H1 (cell line): Measurements from ENCODE around the gene ARV1. TPM values are rescaled to one million over a fixed set of nuclear protein-coding genes. Genes with fewer than 3 reads are reported as not detected.

Experiments
- CTCF ChIA-PET: fragments of 300-600 bp; sonication (Branson Sonifier 250); formaldehyde crosslinking; loops from one replicate; lab custom pipeline; 2021; ENCODE audit not compliant: partially characterized antibody; lab: Charles Lee
- POLR2A ChIA-PET: fragments of 300-600 bp; sonication (Branson Sonifier 250); formaldehyde crosslinking; loops from one replicate; lab custom pipeline; 2021; ENCODE audit warnings: inconsistent platforms; ENCODE audit not compliant: partially characterized antibody; lab: Charles Lee
- DNase-seq, 2 experiments: peaks; one replicate each; pipeline versions ENCODE4 v3.0.0 to v3.0.0-alpha.2; 2010 to 2022; ENCODE audit warnings: low spot score in 2 of 2, low read depth in 1 of 2, mixed read lengths in 1 of 2
- FAIRE-seq: peaks from 2 replicates; lab custom pipeline; 2011; peaks lifted over from hg19 to GRCh38; lab: Jason Lieb, UNC
- H2AFZ ChIP-seq: 2 replicates; pipeline ENCODE4 v1.8.1; 2012; ENCODE audit warnings: low read length, inconsistent platforms
- H2AK5ac ChIP-seq: 2 replicates; pipeline ENCODE4 v1.6.1; 2013; ENCODE audit warnings: low read depth, low read length
- H2BK120ac ChIP-seq: replicated peaks from 2 replicates; pipeline ENCODE3; 2013; ENCODE audit warnings: low read depth, low read length, inconsistent platforms
- H2BK12ac ChIP-seq: 2 replicates; pipeline ENCODE4 v1.6.1; 2013; ENCODE audit warnings: low read depth, low read length
- H2BK15ac ChIP-seq: 2 replicates; pipeline ENCODE4 v1.6.1; 2013; ENCODE audit warnings: low read length
- H2BK20ac ChIP-seq: 2 replicates; pipeline ENCODE4 v1.6.1; 2013; ENCODE audit warnings: low read length
- H2BK5ac ChIP-seq: 2 replicates; pipeline ENCODE4 v1.6.1; 2013; ENCODE audit warnings: low read depth, low read length
- H3K14ac ChIP-seq: 2 replicates; pipeline ENCODE4 v1.6.1; 2013; ENCODE audit warnings: inconsistent platforms; ENCODE audit not compliant: insufficient read length
- H3K18ac ChIP-seq: 2 replicates; pipeline ENCODE4 v1.6.1; 2013; ENCODE audit warnings: low read length; ENCODE audit errors: extremely low read depth
- H3K23ac ChIP-seq: 2 replicates; pipeline ENCODE4 v1.6.1; 2013; ENCODE audit warnings: inconsistent platforms; ENCODE audit not compliant: insufficient read length
- H3K23me2 ChIP-seq: 2 replicates; pipeline ENCODE4 v1.6.1; 2013; ENCODE audit warnings: low read depth, low read length
- H3K27ac ChIP-seq: 2 replicates; pipeline ENCODE4 v1.6.1; 2011; ENCODE audit warnings: low read depth, low read length, inconsistent platforms
- H3K27me3 ChIP-seq, 4 experiments: replicated peaks in 1 of 4; 1 replicate in 1 of 4; 2 replicates in 3 of 4; pipeline versions ENCODE4 v1.6.1 to v1.8.1; 2011 to 2013; ENCODE audit warnings: low read length in 3 of 4, mild to moderate bottlenecking in 3 of 4, inconsistent platforms in 2 of 4, mixed read lengths in 2 of 4, moderate library complexity in 1 of 4; ENCODE audit not compliant: control insufficient read depth in 3 of 4, insufficient read depth in 3 of 4; ENCODE audit errors: extremely low read depth in 1 of 4
- H3K36me3 ChIP-seq, 4 experiments: 2 replicates each; pipeline versions ENCODE4 v1.6.1 to v1.8.1; 2011 to 2013; ENCODE audit warnings: mild to moderate bottlenecking in 4 of 4, low read length in 3 of 4, moderate library complexity in 2 of 4, control low read depth in 1 of 4, inconsistent platforms in 1 of 4; ENCODE audit not compliant: insufficient read depth in 4 of 4, control insufficient read depth in 2 of 4
- H3K4ac ChIP-seq: replicated peaks from 2 replicates; pipeline ENCODE3; 2013; ENCODE audit warnings: low read length, low read depth, mixed read lengths, inconsistent platforms; ENCODE audit not compliant: insufficient read length
- H3K4me1 ChIP-seq, 4 experiments: replicated peaks in 1 of 4; 1 replicate in 1 of 4; 2 replicates in 3 of 4; pipeline versions ENCODE4 v1.6.1 to v1.8.1; 2011 to 2013; ENCODE audit warnings: low read length in 3 of 4, inconsistent platforms in 2 of 4, mixed read lengths in 1 of 4; ENCODE audit not compliant: insufficient read depth in 4 of 4, control insufficient read depth in 3 of 4
- H3K4me2 ChIP-seq, 2 experiments: 2 replicates each; pipeline versions ENCODE4 v1.6.1 to v1.8.1; 2011 to 2013; ENCODE audit warnings: low read depth in 2 of 2, low read length in 2 of 2, control low read depth in 1 of 2, inconsistent platforms in 1 of 2, mild to moderate bottlenecking in 1 of 2; ENCODE audit not compliant: insufficient read depth in 1 of 2
- H3K4me3 ChIP-seq, 4 experiments: fragments of 200-600, 300-600 bp in 1 of 4; sonication (generic), shearing (Covaris generic), sonication (Bioruptor Twin) in 1 of 4; 2 replicates each; pipeline versions ENCODE4 v1.5.1 to v1.8.1; 2011 to 2016; ENCODE audit warnings: low read length in 4 of 4, low read depth in 3 of 4, control low read depth in 2 of 4, inconsistent platforms in 2 of 4, mild to moderate bottlenecking in 2 of 4, mixed read lengths in 1 of 4, moderate library complexity in 1 of 4; ENCODE audit not compliant: insufficient read depth in 2 of 4; ENCODE audit errors: extremely low read depth in 1 of 4
- H3K56ac ChIP-seq: replicated peaks from 2 replicates; pipeline ENCODE3; 2013; ENCODE audit warnings: low read depth, mild to moderate bottlenecking, mixed read lengths, low read length, inconsistent platforms; ENCODE audit not compliant: insufficient read length
- H3K79me1 ChIP-seq: 2 replicates; pipeline ENCODE4 v1.6.1; 2013; ENCODE audit warnings: low read depth, low read length, control low read depth
- H3K79me2 ChIP-seq, 2 experiments: 2 replicates each; pipeline versions ENCODE4 v1.6.1 to v1.8.1; 2012 to 2013; ENCODE audit warnings: low read length in 2 of 2, mild to moderate bottlenecking in 2 of 2, inconsistent platforms in 1 of 2; ENCODE audit not compliant: insufficient read depth in 2 of 2, control insufficient read depth in 1 of 2
- H3K9ac ChIP-seq, 4 experiments: replicated peaks in 1 of 4; 1 replicate in 1 of 4; 2 replicates in 3 of 4; pipeline versions ENCODE4 v1.6.1 to v1.8.1; 2011 to 2013; ENCODE audit warnings: low read depth in 3 of 4, low read length in 3 of 4, control low read depth in 2 of 4, mild to moderate bottlenecking in 2 of 4, moderate library complexity in 2 of 4, inconsistent platforms in 1 of 4; ENCODE audit errors: extremely low read depth in 1 of 4
- H3K9me3 ChIP-seq, 2 experiments: 2 replicates each; pipeline versions ENCODE4 v1.6.1 to v1.8.1; 2012 to 2013; ENCODE audit warnings: mild to moderate bottlenecking in 2 of 2, moderate library complexity in 2 of 2, control low read depth in 1 of 2, inconsistent platforms in 1 of 2, low read depth in 1 of 2, low read length in 1 of 2, mixed read lengths in 1 of 2; ENCODE audit not compliant: insufficient read depth in 2 of 2
- H4K20me1 ChIP-seq, 2 experiments: replicated peaks in 1 of 2; 2 replicates each; pipeline versions ENCODE3 to v1.8.1; 2011 to 2013; ENCODE audit warnings: inconsistent platforms in 2 of 2, low read length in 2 of 2, mild to moderate bottlenecking in 1 of 2; ENCODE audit not compliant: insufficient read depth in 2 of 2, control insufficient read depth in 1 of 2
- H4K5ac ChIP-seq: 2 replicates; pipeline ENCODE4 v1.6.1; 2013; ENCODE audit warnings: low read length, low read depth, mixed read lengths, inconsistent platforms; ENCODE audit not compliant: insufficient read length
- H4K8ac ChIP-seq: 2 replicates; pipeline ENCODE4 v1.8.0; 2013; ENCODE audit warnings: mild to moderate bottlenecking, moderate library complexity, low read length, inconsistent platforms; ENCODE audit not compliant: insufficient read depth; ENCODE audit errors: extremely low read depth
- H4K91ac ChIP-seq: replicated peaks from 2 replicates; pipeline ENCODE3; 2013; ENCODE audit warnings: low read length, mixed read lengths, inconsistent platforms; ENCODE audit not compliant: insufficient read length
- WGBS, 2 experiments: shearing (Covaris generic) in 1 of 2; methylation state at CpG; one replicate each; pipeline versions ENCODE4 v1.1.6 to v1.1.7; 2013 to 2015; ENCODE audit warnings: low lambda C conversion rate in 2 of 2, mixed read lengths in 2 of 2, inconsistent platforms in 1 of 2, low coverage in 1 of 2, missing lambda C conversion rate in 1 of 2; ENCODE audit not compliant: insufficient replicate concordance in 2 of 2, insufficient coverage in 1 of 2, insufficient read length in 1 of 2; ENCODE audit errors: extremely low coverage in 1 of 2, missing lambda C conversion rate in 1 of 2; 5-methylcytosine and 5-hydroxymethylcytosine counted together
- polyA plus RNA-seq, 7 experiments: library from polyadenylated mRNA; depleted of rRNA in 3 of 7; stranded (reverse) in 5 of 7; unstranded in 2 of 7; fragments of >200 nt in 5 of 7; fragments of 200-250 nt in 2 of 7; gene quantifications; 1 replicate in 5 of 7; 2 replicates in 1 of 7; 4 replicates in 1 of 7; pipeline versions ENCODE4 v1.2.1 to v1.2.3, GENCODE V29; 2011 to 2013; ENCODE audit warnings: missing spikeins in 2 of 7, mixed read lengths in 2 of 7
- total RNA-seq: library from RNA; stranded (reverse); fragmentation: NEBNext Ultra II Directional; extraction: Animal tissue kit (Norgen Biotek cat#: 25700); gene quantifications from 2 replicates; pipeline ENCODE4 v1.2.1, GENCODE V29; 2021

The ARV1 gene
- total and polyA plus RNA-seq, 2 of the 8 experiments (the other 6 are each of a cell fraction or from before 2014, with no cell fraction given): 13.1 to 13.4 TPM

- Histone ChIP-seq H3K4me1 (no peaks in the 10 kb centered on the region), H3K27me3 (no peaks in the 10 kb centered on the region; a peak in 2 of 7 replicates), H4K20me1 (peaks cover 0 to 4% of the 10 kb centered on the region in 2 experiments), H3K36me3 (no peaks in the 10 kb centered on the region), H3K23ac (no peak overlapping the region), H4K8ac (no peak overlapping the region), H3K23me2 (peaks cover 5% of the 10 kb centered on the region; the same call in 1 of the 2 replicates), H3K9me3 (no peaks in the 10 kb centered on the region), H2BK20ac (no peak overlapping the region), H3K56ac (no peak overlapping the region), H3K14ac (no peak overlapping the region), H2BK12ac (no peak overlapping the region), H3K79me2 (no peaks in the 10 kb centered on the region), H3K4me3 (no peak overlapping the region), H3K4ac (no peak overlapping the region), H3K18ac (no peak overlapping the region), H2BK5ac (no peak overlapping the region), H2BK120ac (no peak overlapping the region), H2AK5ac (no peak overlapping the region), H3K4me2 (no peak overlapping the region), H2AFZ (no peak overlapping the region), H3K27ac (no peak overlapping the region), H3K9ac (no peak overlapping the region), H4K91ac (no peak overlapping the region), H2BK15ac (no peak overlapping the region), H4K5ac (no peak overlapping the region), H3K79me1 (no peaks in the 10 kb centered on the region)
- no peak for DNase-seq
- 79% methylated on average over 3 of the region's 3 CpGs; no CpG with 5 or more reads in 1 of the 2 experiments for WGBS, 2 experiments
- CTCF ChIA-PET: interaction anchor here (0.8 to 4.0 kb wide), 4 partner anchors 152 to 371 kb away, joined by 3 to 14 read pairs (median 4); partner anchors contain the start of gene COG2
- no peak for FAIRE-seq
- POLR2A ChIA-PET: no interaction called here
Measured at GRCh38 chr1:231013391-231014015, 34.6 kb downstream of the ARV1 start.
